Measurements from ENCODE around the gene SHISA3.

GRCh38 chr4:42366959-42367358 is 30.3 kb upstream of the SHISA3 start:
- TF ChIP-seq CTCF (IDR thresholded peaks at IDR 0.05; ENCODE audit: insufficient read depth, low read length, poor library complexity, severe bottlenecking) (no peak), EZH2phosphoT487 (conservative IDR thresholded peaks at IDR 0.05; ENCODE audit: low read length) (no peak)

Data from SU-DHL-6 (cell line).